ENCODE measurements around the gene IP6K1. TPM values are rescaled to one million over a fixed set of nuclear protein-coding genes. Genes with fewer than 3 reads are reported as not detected.
"Not testable (repeated sequence)": the region's sequence is repeated elsewhere in the genome, so short reads cannot be mapped to it uniquely, and the experiment has no call there.

IP6K1 gene
- total RNA-seq, 1 experiment from 2014 or later, result 13.3 TPM

DNA sequence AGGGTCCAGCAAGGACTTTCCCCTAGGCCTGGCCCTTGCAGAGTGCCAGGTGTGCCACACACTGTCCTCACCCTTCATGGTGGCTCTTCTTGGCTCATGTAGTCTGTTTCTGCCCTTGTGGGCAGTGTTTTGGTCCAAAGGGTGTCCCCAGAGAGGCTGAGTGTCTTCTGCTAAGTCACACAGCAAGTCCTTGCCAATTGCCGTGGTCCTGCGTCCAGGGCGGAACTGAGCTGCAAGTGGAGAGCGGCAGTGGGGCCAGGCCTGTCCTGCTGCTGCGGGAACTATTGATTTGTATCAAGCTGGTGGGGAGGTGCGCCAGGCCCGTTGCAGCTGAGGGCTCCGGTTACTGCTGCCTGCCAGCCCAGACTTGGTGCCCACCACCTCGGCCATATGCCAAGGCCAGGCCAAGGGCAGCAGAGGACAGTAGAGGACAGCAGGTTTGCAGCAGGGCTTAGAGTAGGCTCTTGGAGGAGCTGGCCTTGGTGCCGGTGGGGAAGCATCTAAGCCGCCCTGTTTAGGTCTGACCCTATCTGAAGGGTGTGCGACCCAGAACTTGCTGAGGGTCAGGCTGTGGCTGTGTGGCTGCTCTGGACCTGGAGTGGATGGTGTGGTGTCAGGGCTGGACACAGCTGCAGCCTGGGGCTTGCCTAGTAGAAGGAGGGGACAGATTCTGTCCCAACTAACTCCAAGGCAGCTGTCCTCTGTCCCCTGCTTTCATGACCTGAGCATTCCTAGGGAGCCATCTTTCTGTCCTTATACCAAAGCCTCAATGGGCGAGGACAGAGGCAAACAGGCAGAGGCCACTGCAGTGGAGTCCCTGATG lies 71.4 kb downstream of the IP6K1 start:
- DNase-seq (ENCODE audit: extremely low read depth, low read depth), result no peak

DNA sequence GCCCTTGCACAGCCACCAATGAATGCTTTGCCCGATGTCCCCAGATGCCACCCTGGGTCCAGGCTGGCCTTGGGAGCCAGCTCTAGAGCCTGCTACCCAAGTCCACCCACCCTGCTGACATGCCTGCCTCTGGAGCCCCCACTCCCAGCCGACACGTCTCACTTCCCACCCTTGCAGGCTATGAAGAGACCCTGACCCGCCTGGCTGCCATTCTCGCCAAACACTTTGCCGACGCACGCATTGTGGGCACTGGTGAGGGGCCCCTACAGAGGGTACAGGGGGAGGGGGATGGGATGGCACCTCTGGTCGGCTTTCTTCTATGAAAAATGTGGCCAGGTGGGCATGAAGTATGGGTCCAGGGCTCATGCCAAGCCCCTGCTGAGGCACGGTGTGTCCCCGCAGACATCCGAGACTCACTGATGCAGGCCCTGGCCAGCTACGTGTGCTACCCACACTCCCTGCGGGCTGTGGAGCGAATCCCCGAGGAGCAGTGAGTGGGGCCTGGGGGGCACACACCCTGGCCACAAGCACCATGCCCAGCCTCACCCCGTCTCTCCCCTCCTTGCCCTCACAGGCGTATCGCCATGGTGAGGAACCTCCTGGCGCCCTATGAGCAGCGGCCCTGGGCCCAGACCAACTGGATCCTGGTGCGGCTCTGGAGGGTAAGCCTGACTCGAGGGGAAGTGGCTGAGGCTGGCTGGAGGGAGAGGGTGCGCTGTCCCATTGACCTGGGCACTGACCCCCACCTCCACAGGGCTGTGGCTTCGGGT lies 72.8 kb downstream of the IP6K1 start:
- no peak for DNase-seq (ENCODE audit: extremely low read depth, low read depth)

DNA sequence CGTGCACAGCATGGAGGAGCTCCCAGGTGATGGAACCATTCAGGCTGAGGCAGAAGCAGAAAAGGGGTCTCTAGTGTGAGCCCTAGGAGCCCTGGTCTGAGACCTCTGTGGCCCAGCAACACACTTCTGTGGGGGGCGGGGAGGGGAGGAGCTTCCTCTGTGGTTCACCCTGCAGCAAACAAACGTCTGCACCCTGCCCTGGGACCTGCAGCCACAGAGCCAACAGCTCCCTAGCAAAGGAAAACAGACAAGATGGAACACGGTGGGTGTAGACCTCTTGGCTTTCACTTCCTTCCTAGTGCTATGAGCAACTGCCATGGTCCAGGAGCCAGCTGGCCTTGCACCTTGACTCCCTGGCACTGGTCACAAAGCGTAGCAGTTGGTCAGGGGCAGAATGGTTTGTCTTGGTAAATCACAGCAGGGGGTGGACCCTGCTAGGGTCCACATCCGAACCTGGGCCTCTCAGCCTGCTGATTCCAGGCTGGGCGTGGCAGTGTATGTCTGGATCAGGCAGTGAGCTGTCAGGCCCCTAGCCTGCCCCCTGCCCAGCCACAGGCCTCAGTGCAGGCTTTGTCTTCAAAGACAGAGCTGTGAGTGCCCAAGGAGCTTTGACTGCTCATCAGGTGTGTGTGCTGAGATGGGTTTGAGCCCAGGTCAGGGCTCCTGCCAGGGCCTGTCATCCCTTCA lies 73.6 kb downstream of the IP6K1 start:
- DNase-seq (ENCODE audit: extremely low read depth, low read depth), result no peak

DNA sequence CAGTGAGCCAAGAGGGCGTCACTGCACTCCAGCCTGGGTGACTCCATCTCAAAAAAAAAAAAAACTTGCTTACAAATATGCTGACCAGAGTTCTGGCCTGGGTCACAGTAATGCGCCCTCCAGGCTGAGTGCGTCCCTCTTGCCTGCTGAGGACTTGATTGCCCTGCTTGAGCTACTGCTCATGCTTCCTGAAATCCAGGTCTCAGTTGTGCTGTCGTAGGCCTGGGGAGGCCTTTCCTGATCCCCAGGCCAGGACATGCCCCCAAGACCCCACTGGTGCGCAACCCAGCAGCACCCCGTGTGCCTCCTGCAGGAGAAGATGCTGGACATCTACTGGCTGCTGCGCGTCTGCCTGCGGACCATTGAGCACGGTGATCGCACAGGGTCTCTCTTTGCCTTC lies 74.2 kb downstream of the IP6K1 start:
- DNase-seq (ENCODE audit: extremely low read depth, low read depth), result no peak

DNA sequence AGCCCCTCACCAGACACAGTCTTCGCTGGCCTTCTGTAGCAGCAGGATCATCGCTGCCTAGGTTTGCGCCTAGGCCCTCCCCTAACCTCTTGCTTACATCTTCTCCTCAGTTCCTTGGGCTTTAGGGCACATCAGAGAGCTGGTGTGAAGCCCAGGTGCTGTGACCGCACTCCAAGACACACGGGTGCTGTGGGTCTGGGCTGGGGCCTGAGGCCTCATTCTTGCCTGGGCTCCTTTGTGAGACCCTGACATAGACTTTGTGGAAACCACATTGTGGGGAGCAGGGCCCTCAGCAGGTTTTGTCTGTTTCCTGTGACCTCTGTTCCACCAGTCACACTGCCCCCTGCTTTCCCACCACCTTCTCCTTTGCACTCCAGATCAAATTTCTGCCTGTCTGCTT lies 74.9 kb downstream of the IP6K1 start:
- no peak for DNase-seq (ENCODE audit: extremely low read depth, low read depth)

DNA sequence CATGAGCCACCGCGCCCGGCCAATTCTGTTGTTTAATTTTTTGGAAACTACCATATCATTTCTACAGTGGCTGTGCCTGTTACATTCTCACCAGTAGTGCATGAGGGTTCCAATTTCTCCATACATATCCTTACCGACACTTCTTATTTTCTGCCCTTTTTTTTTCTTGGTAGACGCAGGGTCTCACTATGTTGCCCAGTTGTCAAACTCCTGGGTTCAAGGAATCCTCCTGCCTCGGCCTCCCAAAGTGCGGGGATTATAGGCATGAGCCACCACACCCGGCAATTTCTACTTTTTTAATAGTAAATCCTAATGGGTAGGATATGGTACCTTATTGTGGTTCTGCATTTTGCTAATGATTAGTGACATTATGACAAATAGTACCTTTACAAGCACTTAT lies 76.5 kb downstream of the IP6K1 start:
- DNase-seq (ENCODE audit: extremely low read depth, low read depth), result no peak

DNA sequence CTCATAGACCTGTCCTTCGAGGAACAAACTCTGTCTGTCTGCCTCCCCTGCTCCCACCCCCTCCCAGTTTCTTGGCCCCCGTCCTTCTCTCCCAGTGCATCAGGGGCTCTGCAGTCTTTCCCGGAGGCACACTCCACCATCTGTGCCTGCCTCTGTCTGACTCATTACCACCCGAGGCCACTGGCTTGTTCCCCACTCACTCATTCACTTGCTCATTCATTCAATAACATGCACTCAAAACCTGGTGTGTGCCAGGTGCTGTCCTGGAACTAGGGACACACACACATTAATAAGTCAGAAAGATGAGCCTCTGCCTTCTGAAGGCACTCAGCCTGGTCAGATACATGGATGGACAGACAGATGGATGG lies 79.2 kb downstream of the IP6K1 start:
- no peak for DNase-seq (ENCODE audit: extremely low read depth, low read depth)

DNA sequence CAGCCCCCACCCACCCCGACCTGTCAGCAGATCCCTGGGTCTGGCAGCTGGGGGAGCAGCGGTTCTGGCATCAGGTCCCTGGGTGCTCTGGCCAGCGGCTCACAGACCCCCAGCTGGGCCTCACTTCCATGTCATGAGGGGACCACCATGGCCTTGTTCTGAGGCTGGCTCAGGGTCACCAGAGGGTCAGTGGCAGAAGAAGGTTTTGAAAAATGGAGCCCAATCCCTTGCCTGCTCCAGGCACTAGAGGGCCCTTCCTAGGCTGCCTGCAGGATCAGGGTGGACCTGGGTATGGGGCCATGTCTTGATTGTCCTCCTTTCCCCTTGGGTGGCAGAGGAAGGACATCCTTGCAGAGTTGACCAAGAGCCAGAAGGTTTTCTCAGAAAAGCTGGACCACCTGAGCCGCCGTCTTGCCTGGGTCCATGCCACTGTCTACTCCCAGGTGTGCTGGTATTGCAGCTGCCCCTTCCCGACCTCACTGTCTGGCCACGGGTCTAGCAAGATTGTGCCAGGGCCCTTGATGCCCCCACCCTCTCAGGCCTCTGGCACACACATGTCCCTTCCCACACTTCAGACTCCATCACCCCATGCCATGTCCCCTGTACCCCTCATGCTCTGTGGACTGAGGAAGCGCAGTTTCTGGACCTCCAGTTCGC lies 79.8 kb downstream of the IP6K1 start:
- DNase-seq (ENCODE audit: extremely low read depth, low read depth), result no peak

DNA sequence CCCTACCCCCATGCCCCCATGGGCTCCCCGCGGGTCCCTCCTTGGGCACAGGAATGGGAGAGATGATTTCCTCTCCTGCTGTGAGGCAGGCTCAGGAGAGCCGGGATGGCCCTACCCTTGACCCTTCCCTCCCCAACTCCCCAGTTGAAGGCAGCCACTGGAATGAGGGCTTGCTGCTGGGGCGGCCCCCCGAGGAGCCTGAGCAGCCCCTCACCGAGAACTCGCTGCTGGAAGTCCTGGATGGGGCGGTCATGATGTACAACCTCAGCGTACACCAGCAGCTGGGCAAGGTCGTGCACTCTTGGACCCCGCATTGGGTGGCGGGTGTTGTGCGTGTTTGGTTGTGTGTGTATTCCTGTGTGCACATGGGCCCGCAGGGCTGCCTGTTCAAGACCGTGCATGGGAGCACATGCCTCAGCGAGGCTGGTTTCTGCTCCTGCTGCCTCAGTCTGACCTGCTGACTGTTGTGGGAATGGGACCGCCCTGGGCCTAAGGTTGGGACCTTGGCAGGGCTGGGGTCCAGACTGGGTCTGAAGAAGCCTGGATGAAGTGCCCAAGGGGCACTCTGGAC lies 80.9 kb downstream of the IP6K1 start:
- DNase-seq (ENCODE audit: extremely low read depth, low read depth), result no peak

DNA sequence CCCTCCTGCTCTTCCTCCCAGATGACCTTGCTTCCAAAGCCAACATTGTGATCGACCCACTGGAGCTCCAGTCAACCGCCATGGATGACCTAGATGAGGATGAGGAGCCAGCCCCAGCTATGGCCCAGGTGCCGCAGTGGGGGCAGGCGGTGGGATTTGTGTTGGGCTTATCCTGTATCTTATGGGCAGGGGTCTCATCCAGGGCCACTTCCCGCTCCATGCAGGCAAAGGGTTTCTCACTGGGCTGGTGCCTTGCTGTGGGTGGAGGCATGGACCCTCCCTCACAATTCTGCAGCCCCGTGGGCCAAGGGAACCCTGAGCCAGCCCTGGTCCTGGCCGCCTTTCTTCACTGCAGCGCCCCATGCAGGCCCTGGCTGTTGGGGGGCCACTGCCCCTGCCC lies 81.7 kb downstream of the IP6K1 start:
- no peak for DNase-seq (ENCODE audit: extremely low read depth, low read depth)

DNA sequence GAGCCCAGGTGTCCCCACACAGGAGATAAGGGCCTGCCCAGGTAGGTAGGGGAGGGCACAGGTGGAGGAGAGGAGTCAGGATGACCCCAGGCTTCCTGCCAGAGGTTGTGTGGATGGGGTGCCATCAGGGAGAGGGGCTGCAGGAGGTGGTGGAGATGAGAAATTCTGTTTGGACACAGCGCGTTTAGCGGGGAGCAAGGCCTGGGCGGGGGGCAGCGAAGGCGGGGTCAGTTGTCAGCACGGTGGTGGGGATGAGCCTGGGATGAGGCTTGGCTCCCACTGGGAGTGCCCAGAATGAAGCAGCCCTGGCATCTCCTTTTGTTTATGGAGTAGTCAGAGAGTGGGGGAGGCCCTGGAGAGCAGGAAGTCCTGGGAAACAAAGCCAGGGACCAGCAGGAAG lies 82.4 kb downstream of the IP6K1 start:
- no peak for DNase-seq (ENCODE audit: extremely low read depth, low read depth)

DNA sequence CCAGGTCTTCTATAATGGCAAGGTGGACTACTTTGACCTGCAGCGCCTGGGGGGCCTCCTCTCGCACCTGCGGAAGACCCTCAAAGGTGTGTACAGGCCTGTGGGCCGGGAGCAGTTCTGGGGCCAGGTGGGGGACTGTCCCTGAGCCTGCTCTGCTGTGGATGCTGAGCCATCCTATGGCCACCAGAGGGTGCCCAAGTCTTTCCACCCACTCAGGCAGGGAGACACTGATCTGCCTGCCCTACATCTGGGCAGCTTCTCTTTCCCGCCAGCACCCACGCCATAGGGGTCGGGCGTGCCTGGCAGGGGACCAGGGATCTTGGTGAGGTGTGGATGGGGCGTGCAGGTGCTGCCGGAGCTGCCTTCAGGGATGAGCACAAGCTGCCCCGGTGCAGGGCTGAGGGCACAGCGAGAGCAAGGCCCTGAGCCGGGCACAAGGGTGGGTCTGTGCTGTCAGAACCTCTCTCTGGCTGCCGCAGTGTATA lies 82.9 kb downstream of the IP6K1 start:
- DNase-seq (ENCODE audit: extremely low read depth, low read depth), result peak; percentile 60

DNA sequence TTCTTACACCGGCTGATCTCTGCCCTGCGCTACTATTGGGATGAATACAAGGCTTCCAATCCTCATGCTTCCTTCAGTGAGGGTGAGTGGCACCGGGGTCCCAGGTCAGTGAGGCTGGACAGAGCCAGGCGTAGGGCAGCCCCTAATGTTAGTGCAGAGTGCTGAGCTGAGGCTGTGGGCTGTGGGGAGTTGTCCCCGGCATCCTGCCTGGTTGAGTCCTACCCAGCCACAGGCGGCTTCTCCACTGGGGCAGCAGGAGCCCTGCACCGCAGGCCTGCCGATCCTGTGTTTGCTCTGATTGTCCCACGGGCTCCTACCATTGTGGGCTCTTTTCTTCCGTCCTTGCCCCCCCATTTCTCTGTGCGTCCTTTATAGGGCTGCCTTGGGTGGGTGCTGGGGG lies 83.7 kb downstream of the IP6K1 start:
- DNase-seq (ENCODE audit: extremely low read depth, low read depth), result no peak

DNA sequence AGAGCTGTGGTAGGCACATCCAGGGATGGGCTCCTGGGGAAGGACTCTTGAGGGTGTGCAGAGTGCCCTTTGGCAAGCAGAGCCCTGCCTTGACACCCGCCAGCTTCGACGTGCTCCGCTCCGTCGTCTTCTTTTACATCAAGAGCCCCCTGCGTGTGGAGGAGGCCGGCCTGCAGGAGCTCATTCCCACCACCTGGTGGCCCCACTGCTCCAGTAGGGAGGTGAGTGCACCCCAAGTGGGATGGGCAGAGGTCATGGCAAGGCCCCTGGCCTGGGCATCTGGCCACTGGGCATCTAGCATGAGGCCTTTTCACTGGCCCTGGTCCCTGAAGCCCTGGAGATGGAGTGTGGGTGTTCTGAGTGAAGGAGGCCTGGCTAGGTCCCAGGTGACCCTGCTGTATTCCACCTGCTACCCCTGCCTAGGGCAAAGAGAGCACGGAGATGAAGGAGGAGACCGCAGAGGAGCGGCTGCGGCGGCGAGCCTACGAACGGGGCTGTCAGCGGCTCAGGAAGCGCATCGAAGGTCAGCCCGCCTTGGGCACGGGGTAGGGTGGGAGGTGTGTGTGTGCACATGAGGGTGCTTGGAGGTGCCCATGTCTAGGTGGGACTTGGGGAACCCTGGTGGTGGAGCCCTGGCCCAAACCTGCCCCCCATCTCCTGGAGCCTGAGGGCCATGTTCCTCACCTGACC lies 84.8 kb downstream of the IP6K1 start:
- no peak for DNase-seq (ENCODE audit: extremely low read depth, low read depth)

DNA sequence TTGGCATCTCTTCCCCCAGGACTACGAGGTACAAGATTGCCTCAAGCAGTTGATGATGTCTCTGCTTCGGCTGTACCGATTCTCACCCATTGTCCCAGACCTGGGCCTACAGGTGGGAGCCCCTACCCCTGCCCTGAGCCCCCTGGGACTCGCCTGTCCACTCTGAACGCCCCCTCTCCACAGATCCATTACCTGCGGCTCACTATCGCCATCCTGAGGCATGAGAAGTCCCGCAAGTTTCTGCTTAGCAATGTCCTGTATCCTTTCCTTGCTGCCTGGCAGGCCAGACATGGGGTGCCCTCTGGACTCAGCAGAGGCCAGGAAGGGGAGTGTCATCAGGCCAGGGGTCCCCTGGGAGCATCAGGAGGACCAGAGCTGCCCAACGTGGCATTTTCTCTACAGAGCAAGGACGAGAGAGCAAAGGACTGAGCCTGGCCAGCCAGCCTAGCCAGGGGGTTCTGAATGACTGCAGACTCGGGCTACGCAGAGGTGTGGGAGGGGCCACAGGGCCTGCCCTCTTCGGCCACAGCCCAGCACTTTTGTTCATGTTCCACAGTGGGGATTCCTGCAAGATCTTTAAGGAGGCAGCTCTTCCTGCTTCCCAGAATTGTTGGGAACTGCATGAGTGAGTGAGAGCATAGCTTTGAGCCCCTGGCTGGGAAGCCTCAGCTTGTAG lies 85.8 kb downstream of the IP6K1 start:
- DNase-seq (ENCODE audit: extremely low read depth, low read depth), result no peak

DNA sequence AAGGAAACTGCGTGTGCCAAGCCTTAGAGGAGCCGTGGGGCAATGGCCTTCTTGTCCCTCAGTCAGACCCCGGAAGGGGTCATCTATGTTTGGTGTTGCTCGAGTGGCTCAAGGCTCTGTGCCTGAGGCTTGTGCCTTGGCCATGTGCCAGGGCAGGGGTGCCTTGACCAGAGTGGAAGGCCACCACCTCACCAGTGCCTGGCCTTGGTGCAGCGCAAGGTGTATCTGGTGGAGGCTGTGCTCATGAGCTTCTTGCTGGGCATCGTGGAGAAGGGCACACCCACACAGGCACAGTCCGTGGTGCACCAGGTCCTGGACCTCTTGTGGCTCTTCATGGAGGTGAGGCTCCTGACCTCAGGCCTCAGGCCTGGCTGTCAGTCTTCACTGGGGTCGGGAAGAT lies 86.3 kb downstream of the IP6K1 start:
- DNase-seq (ENCODE audit: extremely low read depth, low read depth), result no peak

DNA sequence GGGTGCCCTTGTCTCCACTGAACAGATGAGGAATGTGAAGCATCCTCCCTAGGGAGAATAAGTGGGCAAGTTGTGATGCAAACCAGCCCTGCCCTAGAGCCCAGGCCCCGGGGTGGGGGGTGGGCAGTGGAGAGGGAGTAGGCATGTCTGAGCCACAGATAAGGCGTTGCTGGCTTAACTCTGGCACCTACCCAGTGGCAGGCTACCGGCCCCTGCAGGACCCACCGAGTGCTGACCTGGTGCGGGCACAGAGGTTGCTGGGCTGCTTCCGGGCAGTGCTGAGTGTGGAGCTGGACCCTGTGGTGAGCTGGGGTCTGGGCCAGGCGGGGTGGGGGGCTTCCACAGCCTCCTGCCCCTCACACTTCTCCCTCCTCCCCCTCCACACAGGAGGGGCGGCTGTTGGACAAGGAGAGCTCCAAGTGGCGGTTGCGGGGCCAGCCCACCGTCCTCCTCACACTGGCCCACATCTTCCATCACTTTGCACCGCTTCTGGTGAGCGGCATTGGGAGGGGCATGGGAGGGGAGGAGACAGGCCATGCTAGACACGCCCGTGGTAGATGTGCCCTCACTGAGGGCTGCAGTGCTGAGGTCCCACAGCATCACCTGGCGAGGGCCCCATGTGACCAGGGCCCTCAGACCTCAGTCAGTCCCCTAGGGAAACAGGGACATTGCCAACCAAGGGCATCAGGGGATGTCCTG lies 86.9 kb downstream of the IP6K1 start:
- no peak for DNase-seq (ENCODE audit: extremely low read depth, low read depth)

DNA sequence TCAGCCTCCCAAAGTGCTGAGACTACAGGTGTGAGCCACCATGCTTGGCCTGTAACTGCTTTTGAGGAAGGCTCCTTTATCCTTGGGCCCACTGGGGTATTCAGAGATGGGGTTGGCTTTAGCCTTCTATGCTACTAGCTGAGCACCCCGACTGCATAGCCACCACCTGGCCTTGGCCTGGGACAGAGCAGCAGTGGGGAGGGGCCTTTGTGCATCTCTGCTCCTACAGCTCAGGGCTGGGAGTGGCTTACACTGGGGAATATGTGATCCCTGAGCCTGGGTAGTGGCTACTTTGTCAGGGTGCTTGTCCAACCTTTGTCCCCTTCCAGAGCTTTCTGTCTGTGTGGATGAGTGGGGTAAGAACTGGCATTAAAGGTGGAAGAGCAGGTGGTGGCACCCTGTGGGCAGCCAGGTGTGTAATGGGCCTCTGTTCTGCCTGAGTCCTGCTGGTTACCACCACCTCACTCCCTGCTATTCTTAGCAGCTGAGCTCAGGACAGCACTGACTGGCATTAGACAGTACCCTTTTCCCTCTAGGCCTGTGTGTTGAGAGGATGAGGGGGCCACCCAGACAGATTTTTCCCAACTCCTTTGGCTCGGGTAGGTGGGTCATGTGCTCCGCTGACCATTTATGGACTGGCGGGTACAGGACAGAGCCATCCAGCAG lies 90.9 kb downstream of the IP6K1 start:
- DNase-seq (ENCODE audit: extremely low read depth, low read depth), result not testable (repeated sequence)
